ENCODE results near the gene PEX26. TPM values are rescaled to one million over a fixed set of nuclear protein-coding genes. Genes with fewer than 3 reads are reported as not detected.
A peak's percentile ranks its signal among the peaks of the same experiment; 100 is the strongest.

Gene PEX26
- polyA plus RNA-seq, 1 donor from 2014 or later = 3.4 TPM

DNA sequence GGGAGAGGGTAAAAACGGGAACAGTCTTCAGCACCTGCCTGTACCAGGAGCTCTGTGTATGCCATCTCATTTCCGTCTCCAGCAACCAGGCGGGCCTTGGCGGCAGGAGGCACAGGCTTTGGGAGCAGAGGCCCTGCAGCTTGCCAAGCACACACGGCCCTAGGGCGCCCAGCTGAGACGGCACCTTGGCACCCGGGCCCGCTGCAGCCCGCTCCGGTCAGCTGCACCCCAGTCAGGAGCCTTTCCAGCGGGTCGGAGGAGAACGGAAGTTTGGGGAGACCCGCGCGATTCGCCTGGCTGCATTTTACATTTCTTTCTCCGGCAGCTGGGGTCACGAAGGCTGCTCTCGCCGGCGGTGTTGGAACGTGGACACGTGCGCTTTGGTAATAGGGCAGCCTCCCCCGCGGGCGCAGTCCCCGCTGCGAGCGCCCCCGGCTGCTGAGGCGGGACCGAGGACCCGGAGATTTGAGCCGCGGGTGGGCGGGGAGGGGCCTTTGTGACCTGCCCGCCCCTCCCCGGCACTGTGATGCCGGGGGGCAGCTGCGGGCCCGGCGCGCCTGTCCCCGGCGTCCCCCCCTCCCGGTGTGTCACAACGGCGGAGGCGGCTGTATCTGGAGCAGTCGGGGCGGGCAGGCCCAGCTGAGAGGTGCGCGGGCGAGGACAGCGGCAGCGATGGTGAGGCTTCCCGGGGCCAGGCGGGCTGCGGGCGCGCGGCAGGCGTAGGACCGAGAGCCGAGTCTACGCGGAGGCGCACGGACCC is 32.6 kb downstream of the PEX26 start, which contains the start of gene TUBA8:
TSS of gene TUBA8 (plus strand) at position 616 of the 760 bp plus-strand sequence. CDS start at position 673, 57 bp downstream.
- peaks cover 3% of the 10 kb centered on the region for H3K36me3 Mint-ChIP-seq
- H3K27me3 Mint-ChIP-seq = peaks cover 23% of the 10 kb centered on the region
- no peak within 1 kb of the TSS for H3K27ac Mint-ChIP-seq
- H3K9me3 Mint-ChIP-seq = peaks cover 0 to 6% (median 2%) of the 10 kb centered on the region in 3 donors
- H3K4me3 Mint-ChIP-seq = peak within 1 kb of the TSS; percentile 14 to 84 (median 70)
- peaks cover 7 to 15% (median 13%) of the 10 kb centered on the region in 3 donors for H3K4me1 Mint-ChIP-seq

DNA sequence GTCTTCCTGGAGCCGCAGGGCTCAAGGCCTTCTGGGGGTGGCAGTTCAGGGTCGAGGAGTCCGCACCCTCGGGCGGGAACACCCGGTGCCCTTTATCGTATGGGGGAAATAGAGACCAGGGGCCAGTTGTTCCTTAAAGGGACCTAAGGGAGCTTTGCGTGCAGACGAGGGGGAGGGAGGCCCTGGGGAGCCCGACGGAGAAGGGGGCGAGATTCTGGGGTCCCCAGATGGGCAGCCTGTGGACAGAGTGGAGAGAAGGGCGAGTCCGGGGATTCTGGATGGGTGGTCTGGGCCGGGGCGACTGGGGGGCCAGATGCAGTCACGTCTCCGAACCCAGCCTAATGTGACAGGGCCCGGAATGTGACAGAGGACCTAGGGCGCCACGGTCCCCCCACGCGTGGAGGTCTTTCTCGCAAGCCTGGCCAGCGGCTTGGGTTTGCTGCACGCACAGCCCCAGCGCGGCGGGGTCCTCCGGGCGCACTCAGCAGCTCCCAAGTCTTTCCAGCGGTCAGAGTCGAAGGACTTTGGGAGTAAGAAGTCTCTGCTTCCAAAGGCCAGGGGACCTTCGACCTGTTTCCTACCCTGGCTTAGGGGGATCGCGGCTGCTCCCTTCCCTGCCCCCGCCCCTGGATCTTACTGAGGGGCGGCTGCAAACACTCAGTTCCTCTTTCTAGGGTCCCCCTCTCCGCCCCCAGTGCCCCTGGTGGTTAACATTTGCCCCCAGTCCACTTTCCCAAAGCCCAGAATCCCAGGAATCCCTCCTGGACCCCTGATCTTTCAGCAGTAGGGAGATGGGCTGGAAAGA is 33.4 kb downstream of the PEX26 start:
- Mint-ChIP-seq H3K27me3 (peaks cover 20% of the 10 kb centered on the region), H3K4me3 (peak overlapping the region in 3 of 4 donors; percentile 52 to 65 (median 60)), H3K4me1 (peaks cover 7 to 13% (median 13%) of the 10 kb centered on the region in 3 donors), H3K36me3 (peaks cover 3% of the 10 kb centered on the region), H3K9me3 (peaks cover 0 to 6% (median 2%) of the 10 kb centered on the region in 3 donors), H3K27ac (no peak overlapping the region)

DNA sequence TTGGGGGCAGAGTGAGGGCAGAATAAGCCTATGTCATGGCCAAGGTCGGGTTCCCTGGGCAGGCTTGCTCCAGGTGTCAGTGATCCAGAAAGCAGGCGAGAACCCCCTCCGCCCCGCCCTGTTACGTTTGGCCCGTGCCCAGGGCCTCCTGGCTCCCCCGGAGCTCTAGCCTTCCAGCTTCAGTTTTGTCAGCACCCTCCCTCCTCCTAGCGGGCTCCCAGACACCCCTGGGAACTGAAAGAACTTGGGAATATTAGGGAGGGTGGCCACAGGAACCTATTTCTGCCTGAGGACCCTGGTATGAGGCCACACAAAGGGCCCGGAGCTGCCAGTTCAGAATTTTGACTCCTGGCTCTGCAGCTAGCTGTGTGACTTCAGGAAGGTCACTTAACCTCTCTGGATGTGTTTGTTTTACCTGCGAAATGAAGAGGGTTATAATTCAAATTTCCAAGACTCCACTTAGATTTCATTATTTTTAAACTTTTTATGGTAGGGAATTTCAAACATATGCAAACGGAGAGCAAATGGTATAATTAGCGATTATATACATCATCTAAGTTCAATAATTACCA is 34.1 kb downstream of the PEX26 start:
- Mint-ChIP-seq H3K27me3 (peaks cover 20% of the 10 kb centered on the region), H3K27ac (no peak overlapping the region), H3K9me3 (peaks cover 0 to 4% (median 2%) of the 10 kb centered on the region in 3 donors), H3K4me1 (peaks cover 7 to 13% (median 13%) of the 10 kb centered on the region in 3 donors), H3K36me3 (peaks cover 3% of the 10 kb centered on the region), H3K4me3 (peak overlapping the region in 1 of 4 donors; percentile 65)

DNA sequence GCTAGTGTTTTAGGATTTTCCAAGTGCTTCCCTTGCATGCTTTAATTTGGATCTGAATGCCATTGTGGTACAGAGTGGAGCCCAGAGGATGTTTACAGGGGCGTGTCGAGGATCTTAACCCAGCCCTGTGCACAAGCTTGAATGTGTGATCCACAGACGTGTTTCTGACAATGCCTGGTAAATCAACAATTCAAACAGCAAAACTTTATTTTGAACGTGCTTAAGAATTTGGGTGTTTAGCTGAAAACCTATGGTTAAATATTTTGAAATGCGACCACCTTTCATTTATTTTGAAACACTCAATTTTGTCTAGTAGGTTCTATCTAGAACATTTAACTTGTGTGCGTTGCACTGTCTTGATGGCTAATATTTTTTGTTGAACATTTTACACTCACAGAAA is 34.6 kb downstream of the PEX26 start:
- no peak overlapping the region for H3K4me3 Mint-ChIP-seq

GRCh38 chr22:18113680-18114394 is 36.0 kb downstream of the PEX26 start:
- Mint-ChIP-seq H3K4me3 (peak overlapping the region in 1 of 4 donors; percentile 51), H3K27me3 (peaks cover 11% of the 10 kb centered on the region), H3K4me1 (peaks cover 7 to 13% (median 13%) of the 10 kb centered on the region in 3 donors), H3K27ac (no peak overlapping the region), H3K9me3 (no peaks in the 10 kb centered on the region), H3K36me3 (no peaks in the 10 kb centered on the region)

More for the DNA sequence above, 34.6 kb downstream of the PEX26 start:
- Mint-ChIP-seq H3K27ac (no peak overlapping the region), H3K9me3 (peaks cover 0 to 3% (median 0%) of the 10 kb centered on the region in 3 donors), H3K4me1 (peaks cover 7 to 13% (median 13%) of the 10 kb centered on the region in 3 donors), H3K36me3 (no peaks in the 10 kb centered on the region), H3K27me3 (peaks cover 15% of the 10 kb centered on the region)

DNA sequence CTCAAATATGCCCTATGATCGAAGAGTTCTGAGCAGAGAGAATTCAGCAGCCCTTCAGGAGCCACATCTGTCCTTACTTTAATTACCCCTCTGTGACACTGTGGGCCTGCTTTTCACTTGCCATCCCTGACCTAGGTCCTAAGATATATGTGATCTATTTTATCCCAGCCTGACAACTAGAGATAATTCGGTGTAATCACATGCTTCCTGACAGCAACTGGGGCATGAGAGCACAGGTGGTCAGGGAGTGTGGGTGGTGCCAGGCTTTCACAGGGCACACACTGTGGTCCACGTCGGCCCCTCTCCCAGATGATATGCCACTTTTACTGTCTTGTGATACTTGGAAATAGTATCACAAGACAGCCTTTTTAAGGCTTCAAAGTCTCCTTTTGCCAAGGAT is 36.7 kb downstream of the PEX26 start:
- peaks cover 7 to 10% (median 10%) of the 10 kb centered on the region in 3 donors for H3K4me1 Mint-ChIP-seq

DNA sequence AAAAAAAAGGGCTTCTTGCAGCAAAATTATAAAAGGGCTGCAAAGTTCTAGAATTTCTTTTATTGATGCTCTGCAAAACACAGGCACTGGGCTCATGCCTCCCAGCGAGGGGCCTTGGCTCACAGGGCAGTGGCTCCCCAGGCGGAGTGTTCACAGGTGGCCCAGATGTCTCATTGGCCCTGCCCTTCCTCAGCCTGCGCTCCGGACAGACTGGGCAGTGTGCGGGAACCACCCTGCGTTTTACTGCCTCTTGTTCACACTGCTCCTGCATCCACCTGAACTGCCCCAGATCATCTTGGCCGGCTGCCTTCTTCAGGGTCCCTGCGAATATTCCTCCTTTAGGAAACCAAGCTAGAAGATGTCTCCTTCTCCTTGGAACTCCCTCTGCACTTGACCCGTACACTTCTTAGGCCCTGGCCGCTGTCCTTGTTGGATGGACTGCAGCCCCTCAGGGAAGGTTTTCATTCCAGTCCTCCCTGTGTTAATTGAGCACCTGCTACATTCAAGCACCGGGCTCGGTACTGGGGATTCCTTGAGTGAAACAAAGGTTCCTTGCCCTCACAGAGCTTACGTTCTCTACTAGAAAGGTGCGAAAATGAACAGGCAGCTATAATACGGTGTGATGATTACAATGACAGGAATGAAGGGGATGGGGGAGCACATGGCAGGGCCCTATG is 37.3 kb downstream of the PEX26 start:
- H3K9me3 Mint-ChIP-seq = no peaks in the 10 kb centered on the region
- peaks cover 1% of the 10 kb centered on the region for H3K36me3 Mint-ChIP-seq
- no peak overlapping the region for H3K4me3 Mint-ChIP-seq
- no peak overlapping the region for H3K27ac Mint-ChIP-seq
- H3K27me3 Mint-ChIP-seq = peaks cover 4% of the 10 kb centered on the region
- H3K4me1 Mint-ChIP-seq = peaks cover 4 to 6% (median 5%) of the 10 kb centered on the region in 3 donors

More for the DNA sequence above, 36.7 kb downstream of the PEX26 start:
- no peaks in the 10 kb centered on the region for H3K36me3 Mint-ChIP-seq
- no peak overlapping the region for H3K4me3 Mint-ChIP-seq
- H3K27me3 Mint-ChIP-seq = peaks cover 11% of the 10 kb centered on the region
- H3K27ac Mint-ChIP-seq = no peak overlapping the region
- H3K9me3 Mint-ChIP-seq = no peaks in the 10 kb centered on the region

GRCh38 chr22:18115906-18116371 is 38.1 kb downstream of the PEX26 start:
- no peaks in the 10 kb centered on the region for H3K9me3 Mint-ChIP-seq
- no peak overlapping the region for H3K4me3 Mint-ChIP-seq
- H3K27ac Mint-ChIP-seq = no peak overlapping the region
- peaks cover 3 to 6% (median 5%) of the 10 kb centered on the region in 3 donors for H3K4me1 Mint-ChIP-seq
- peaks cover 4% of the 10 kb centered on the region for H3K36me3 Mint-ChIP-seq
- H3K27me3 Mint-ChIP-seq = peaks cover 2% of the 10 kb centered on the region

- Mint-ChIP-seq H3K4me1 (peaks cover 3 to 6% (median 5%) of the 10 kb centered on the region in 3 donors), H3K27ac (no peak overlapping the region), H3K4me3 (no peak overlapping the region), H3K36me3 (peaks cover 4% of the 10 kb centered on the region), H3K9me3 (no peaks in the 10 kb centered on the region), H3K27me3 (no peaks in the 10 kb centered on the region)
Measured at GRCh38 chr22:18116634-18117033, 38.8 kb downstream of the PEX26 start.

DNA sequence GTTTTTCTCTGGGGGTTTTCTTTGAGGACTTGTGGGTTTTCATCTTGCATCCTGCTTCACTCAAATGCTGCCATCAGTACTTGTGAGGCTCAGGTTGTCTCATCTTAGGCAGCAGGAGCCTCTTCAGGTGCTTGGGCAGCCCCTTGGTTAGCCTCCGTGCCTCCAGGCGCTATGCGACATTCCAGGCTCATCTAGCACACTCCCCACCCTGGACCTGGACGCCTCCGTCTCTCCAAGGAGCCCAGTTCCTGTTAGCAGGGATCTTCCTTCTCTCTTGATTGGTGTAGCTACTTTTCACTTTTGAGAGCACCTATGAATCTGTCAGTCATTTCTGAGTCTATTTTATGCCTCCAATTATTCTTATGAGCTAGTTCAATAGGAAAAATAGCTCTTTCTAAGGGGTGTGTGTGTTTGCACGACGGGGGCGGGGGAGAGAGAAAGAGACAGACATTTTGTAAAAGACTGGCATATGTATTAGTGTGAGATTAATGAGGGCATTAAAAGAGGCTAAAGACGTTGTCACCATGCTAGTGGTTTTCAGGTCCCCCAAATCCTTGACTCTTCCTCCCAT is 40.6 kb downstream of the PEX26 start:
- H3K36me3 Mint-ChIP-seq = peaks cover 4% of the 10 kb centered on the region
- no peaks in the 10 kb centered on the region for H3K9me3 Mint-ChIP-seq
- no peak overlapping the region for H3K4me3 Mint-ChIP-seq
- H3K27me3 Mint-ChIP-seq = no peaks in the 10 kb centered on the region
- peaks cover 3 to 6% (median 5%) of the 10 kb centered on the region in 3 donors for H3K4me1 Mint-ChIP-seq
- H3K27ac Mint-ChIP-seq = no peak overlapping the region

DNA sequence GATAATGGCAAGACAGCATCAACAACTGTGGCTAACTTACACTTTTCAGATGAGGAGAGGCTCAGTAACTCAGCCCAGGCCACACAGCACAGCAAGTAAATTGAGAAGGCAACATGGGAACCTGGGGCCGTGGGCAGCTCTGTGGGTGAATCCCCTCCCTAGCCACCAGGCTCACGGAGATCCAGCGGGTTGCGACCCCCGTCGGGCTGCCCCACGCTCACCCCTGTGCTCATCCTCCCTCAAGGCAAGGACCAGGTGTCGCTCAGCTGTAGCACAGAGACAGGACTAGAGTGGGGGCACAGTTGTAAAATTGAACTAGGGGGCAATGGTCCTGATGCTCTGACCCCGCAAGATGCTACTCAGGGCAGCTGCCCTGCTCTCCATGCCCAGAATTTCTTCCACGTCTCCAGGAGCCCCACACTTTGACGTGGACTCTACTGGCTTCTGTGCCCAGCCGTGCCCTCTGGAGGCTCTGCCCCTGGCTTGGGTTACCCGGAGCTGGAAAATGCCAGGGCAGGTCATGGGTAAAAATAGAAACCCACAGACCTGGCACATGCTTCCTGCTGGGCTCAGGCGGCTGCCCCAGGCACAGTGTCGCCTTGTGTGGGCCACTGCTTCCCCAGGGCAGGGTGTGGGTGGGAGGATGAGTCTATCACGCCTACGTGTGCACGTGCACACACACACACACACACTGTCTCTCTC is 41.8 kb downstream of the PEX26 start:
- Mint-ChIP-seq H3K4me3 (no peak overlapping the region), H3K27me3 (no peaks in the 10 kb centered on the region), H3K9me3 (no peaks in the 10 kb centered on the region), H3K36me3 (peaks cover 4% of the 10 kb centered on the region), H3K4me1 (peaks cover 0 to under 1% (median 0%) of the 10 kb centered on the region in 3 donors), H3K27ac (no peak overlapping the region)

- Mint-ChIP-seq H3K27me3 (no peaks in the 10 kb centered on the region), H3K4me1 (no peaks in the 10 kb centered on the region), H3K27ac (no peak overlapping the region), H3K9me3 (no peaks in the 10 kb centered on the region), H3K36me3 (peaks cover 6% of the 10 kb centered on the region), H3K4me3 (no peak overlapping the region)
Measured at GRCh38 chr22:18120857-18121256, 43.1 kb downstream of the PEX26 start.

GRCh38 chr22:18121506-18121905 is 43.7 kb downstream of the PEX26 start:
- Mint-ChIP-seq H3K27ac (no peak overlapping the region), H3K36me3 (peaks cover 7% of the 10 kb centered on the region), H3K4me3 (no peak overlapping the region), H3K27me3 (no peaks in the 10 kb centered on the region), H3K4me1 (no peaks in the 10 kb centered on the region), H3K9me3 (no peaks in the 10 kb centered on the region)

All from IgD-negative memory B cell (primary cell).